Keratinocyte (primary cell): ENCODE results near the gene TTC3. TPM values are rescaled to one million over a fixed set of nuclear protein-coding genes. Genes with fewer than 3 reads are reported as not detected.

Source experiments
- DNase-seq: peaks from one replicate; pipeline ENCODE4 v3.0.0-alpha.2; 2011; ENCODE audit warnings: low read depth, missing footprints, low spot score
- FAIRE-seq: peaks from 2 replicates; lab custom pipeline; 2011; peaks lifted over from hg19 to GRCh38; lab: Jason Lieb, UNC
- H2AFZ ChIP-seq: 2 replicates; pipeline ENCODE4 v1.6.0; 2012; ENCODE audit warnings: low read length, control low read depth, inconsistent platforms; ENCODE audit not compliant: control insufficient read depth
- H3K27ac ChIP-seq: 2 replicates; pipeline ENCODE4 v1.5.1; 2011; ENCODE audit warnings: low read length; ENCODE audit not compliant: control insufficient read depth, insufficient read depth
- H3K27me3 ChIP-seq: 3 replicates; pipeline ENCODE4 v1.6.0; 2011; ENCODE audit warnings: low read length; ENCODE audit not compliant: control insufficient read depth, insufficient read depth; ENCODE audit errors: extremely low read depth
- H3K36me3 ChIP-seq, 2 experiments: 2 replicates in 1 of 2; 3 replicates in 1 of 2; pipeline ENCODE4 v1.5.1; 2011; ENCODE audit warnings: low read length in 2 of 2, mild to moderate bottlenecking in 1 of 2; ENCODE audit not compliant: control insufficient read depth in 2 of 2, insufficient read depth in 2 of 2; ENCODE audit errors: extremely low read depth in 1 of 2
- H3K4me1 ChIP-seq: 3 replicates; pipeline ENCODE4 v1.5.1; 2011; ENCODE audit warnings: low read length; ENCODE audit not compliant: control insufficient read depth, insufficient read depth; ENCODE audit errors: extremely low read depth
- H3K4me2 ChIP-seq: 3 replicates; pipeline ENCODE4 v1.6.0; 2011; ENCODE audit warnings: low read depth, low read length; ENCODE audit not compliant: control insufficient read depth, insufficient read depth; ENCODE audit errors: extremely low read depth
- H3K4me3 ChIP-seq, 3 experiments: fragments of 200-600 bp in 1 of 3; sonication (generic) in 1 of 3; 2 replicates in 2 of 3; 3 replicates in 1 of 3; pipeline ENCODE4 v1.5.1; 2011 to 2016; ENCODE audit warnings: low read length in 3 of 3, mild to moderate bottlenecking in 3 of 3, control low read depth in 2 of 3, inconsistent platforms in 1 of 3, low read depth in 1 of 3, mixed read lengths in 1 of 3, mixed run types in 1 of 3, moderate library complexity in 1 of 3; ENCODE audit not compliant: control insufficient read depth in 2 of 3, insufficient read depth in 2 of 3; ENCODE audit errors: extremely low read depth in 1 of 3
- H3K79me2 ChIP-seq: 2 replicates; pipeline ENCODE4 v1.6.0; 2012; ENCODE audit warnings: low read length; ENCODE audit not compliant: control insufficient read depth, insufficient read depth
- H3K9ac ChIP-seq: 3 replicates; pipeline ENCODE4 v1.6.0; 2011; ENCODE audit warnings: low read length; ENCODE audit not compliant: control insufficient read depth, insufficient read depth; ENCODE audit errors: extremely low read depth
- H3K9me1 ChIP-seq: 3 replicates; pipeline ENCODE4 v1.6.0; 2011; ENCODE audit warnings: low read length; ENCODE audit not compliant: control insufficient read depth, insufficient read depth; ENCODE audit errors: extremely low read depth
- H3K9me3 ChIP-seq: 2 replicates; pipeline ENCODE4 v1.5.1; 2012; ENCODE audit warnings: low read depth, low read length; ENCODE audit not compliant: control insufficient read depth
- H4K20me1 ChIP-seq: 3 replicates; pipeline ENCODE4 v1.6.0; 2011; ENCODE audit warnings: low read length; ENCODE audit not compliant: control insufficient read depth, insufficient read depth; ENCODE audit errors: extremely low read depth
- CTCF ChIP-seq, 3 experiments: IDR thresholded peaks in 1 of 3; conservative IDR thresholded peaks in 1 of 3; optimal IDR thresholded peaks in 1 of 3; 2 replicates in 2 of 3; 3 replicates in 1 of 3; pipeline versions ENCODE3 to v1.5.1; 2011; ENCODE audit warnings: low read length in 3 of 3, mild to moderate bottlenecking in 3 of 3, moderate library complexity in 2 of 3, control low read depth in 1 of 3, inconsistent platforms in 1 of 3; ENCODE audit not compliant: insufficient read depth in 2 of 3; ENCODE audit errors: extremely low read depth in 1 of 3
- EZH2 ChIP-seq: IDR thresholded peaks from one replicate; pipeline ENCODE4 v1.6.1; 2012; ENCODE audit warnings: inconsistent platforms, mild to moderate bottlenecking, low read length, moderate library complexity
- dilution Hi-C: fragments of 300-500 bp; cut with MboI; formaldehyde crosslinking; loops from one replicate; pipeline ENCODE4 v1.7.0; 2020; ENCODE audit warnings: low sequenced_read_pairs; ENCODE audit not compliant: extremely low pct_ligation_motif_present
- polyA plus RNA-seq, 5 experiments: library from polyadenylated mRNA; depleted of rRNA in 3 of 5; stranded (reverse) in 3 of 5; stranded (forward) in 1 of 5; unstranded in 1 of 5; fragments of >200 nt; gene quantifications; 1 replicate in 1 of 5; 2 replicates in 3 of 5; 3 replicates in 1 of 5; pipeline versions ENCODE4 v1.2.1 to v1.2.3, GENCODE V29; 2011 to 2012; ENCODE audit warnings: missing spikeins in 2 of 5, low read depth in 1 of 5, low replicate concordance in 1 of 5

The TTC3 gene
- polyA plus RNA-seq, 1 donor (not counting 4 experiments of a cell fraction or from before 2014, with no cell fraction given): 38.5 TPM

DNA sequence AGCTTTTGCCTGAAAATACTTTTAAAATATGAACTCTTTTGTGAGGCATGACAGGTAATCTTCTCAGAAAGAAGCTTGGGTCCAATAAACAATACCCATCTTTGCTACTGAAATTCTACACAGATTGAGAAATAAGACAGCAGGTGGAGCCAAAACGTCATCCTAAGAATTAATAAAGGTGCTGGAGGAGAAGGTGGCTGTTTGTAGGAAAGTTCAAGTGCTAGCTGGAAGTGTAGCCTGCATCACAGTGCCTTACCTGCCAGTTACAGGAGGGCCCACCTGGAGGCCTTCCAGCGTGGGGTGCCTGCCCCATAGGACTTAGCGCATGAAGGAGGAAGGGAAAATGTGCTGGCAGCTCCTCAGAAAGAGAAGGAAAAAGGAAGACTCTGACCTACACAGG lies 93.7 kb downstream of the TTC3 start:
- dilution Hi-C loops: no loop called here
- Histone ChIP-seq H3K79me2 (no peaks in the 10 kb centered on the region), H3K4me1 (no peaks in the 10 kb centered on the region), H3K4me2 (no peak overlapping the region), H3K9ac (no peak overlapping the region), H3K9me3 (no peaks in the 10 kb centered on the region), H2AFZ (no peak overlapping the region), H3K27ac (no peak overlapping the region), H3K9me1 (no peaks in the 10 kb centered on the region), H3K4me3 (no peak overlapping the region), H4K20me1 (no peaks in the 10 kb centered on the region), H3K27me3 (no peaks in the 10 kb centered on the region), H3K36me3 (peaks cover 4 to 9% of the 10 kb centered on the region in 2 experiments)
- TF ChIP-seq EZH2 (no peak), CTCF (optimal IDR thresholded peaks at IDR 0.05 in 1 of 3, IDR thresholded peaks at IDR 0.05 in 1 of 3, conservative IDR thresholded peaks at IDR 0.05 in 1 of 3; ENCODE audit: extremely low read depth in 1 of 3, insufficient read depth in 2 of 3, low read length in 3 of 3) (peak in 1 of 3 experiments; percentile 21)
- no peak for FAIRE-seq
- DNase-seq: no peak

GRCh38 chr21:37168666-37169065 lies 95.6 kb downstream of the TTC3 start:
- no peak for DNase-seq
- H3K4me1 ChIP-seq: no peaks in the 10 kb centered on the region
- no peak overlapping the region for H3K4me3 ChIP-seq
- dilution Hi-C loops: no loop called here
- no peaks in the 10 kb centered on the region for H4K20me1 ChIP-seq
- no peak for FAIRE-seq
- H3K9me3 ChIP-seq: no peaks in the 10 kb centered on the region
- H3K27ac ChIP-seq: no peak overlapping the region
- H3K9me1 ChIP-seq: no peaks in the 10 kb centered on the region
- H3K4me2 ChIP-seq: no peak overlapping the region
- H3K36me3 ChIP-seq: peaks cover 4 to 9% of the 10 kb centered on the region in 2 experiments
- no peaks in the 10 kb centered on the region for H3K27me3 ChIP-seq
- H2AFZ ChIP-seq: no peak overlapping the region
- no peak overlapping the region for H3K9ac ChIP-seq
- no peaks in the 10 kb centered on the region for H3K79me2 ChIP-seq
- TF ChIP-seq EZH2: no peak
- TF ChIP-seq CTCF (optimal IDR thresholded peaks at IDR 0.05 in 1 of 3, IDR thresholded peaks at IDR 0.05 in 1 of 3, conservative IDR thresholded peaks at IDR 0.05 in 1 of 3; ENCODE audit: extremely low read depth in 1 of 3, insufficient read depth in 2 of 3, low read length in 3 of 3): no peak
